ENCODE results near the gene LCP2.

GRCh38 chr5:170336065-170336464 is 38.5 kb upstream of the LCP2 start:
- no peak for TF ChIP-seq CTCF (IDR thresholded peaks at IDR 0.05)
- TF ChIP-seq, protein P1, sequence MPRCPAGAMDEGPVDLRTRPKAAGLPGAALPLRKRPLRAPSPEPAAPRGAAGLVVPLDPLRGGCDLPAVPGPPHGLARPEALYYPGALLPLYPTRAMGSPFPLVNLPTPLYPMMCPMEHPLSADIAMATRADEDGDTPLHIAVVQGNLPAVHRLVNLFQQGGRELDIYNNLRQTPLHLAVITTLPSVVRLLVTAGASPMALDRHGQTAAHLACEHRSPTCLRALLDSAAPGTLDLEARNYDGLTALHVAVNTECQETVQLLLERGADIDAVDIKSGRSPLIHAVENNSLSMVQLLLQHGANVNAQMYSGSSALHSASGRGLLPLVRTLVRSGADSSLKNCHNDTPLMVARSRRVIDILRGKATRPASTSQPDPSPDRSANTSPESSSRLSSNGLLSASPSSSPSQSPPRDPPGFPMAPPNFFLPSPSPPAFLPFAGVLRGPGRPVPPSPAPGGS (IDR thresholded peaks at IDR 0.05), result no peak
- TF ChIP-seq USF2 (IDR thresholded peaks at IDR 0.05), result no peak
- TF ChIP-seq RCOR1 (IDR thresholded peaks at IDR 0.05; ENCODE audit: low read depth, low read length), result no peak
- TF ChIP-seq POLR2A (IDR thresholded peaks at IDR 0.05; ENCODE audit: low read length), result no peak
- no peak for TF ChIP-seq GATA3 (IDR thresholded peaks at IDR 0.05; ENCODE audit: borderline replicate concordance)
- TF ChIP-seq, protein P2, sequence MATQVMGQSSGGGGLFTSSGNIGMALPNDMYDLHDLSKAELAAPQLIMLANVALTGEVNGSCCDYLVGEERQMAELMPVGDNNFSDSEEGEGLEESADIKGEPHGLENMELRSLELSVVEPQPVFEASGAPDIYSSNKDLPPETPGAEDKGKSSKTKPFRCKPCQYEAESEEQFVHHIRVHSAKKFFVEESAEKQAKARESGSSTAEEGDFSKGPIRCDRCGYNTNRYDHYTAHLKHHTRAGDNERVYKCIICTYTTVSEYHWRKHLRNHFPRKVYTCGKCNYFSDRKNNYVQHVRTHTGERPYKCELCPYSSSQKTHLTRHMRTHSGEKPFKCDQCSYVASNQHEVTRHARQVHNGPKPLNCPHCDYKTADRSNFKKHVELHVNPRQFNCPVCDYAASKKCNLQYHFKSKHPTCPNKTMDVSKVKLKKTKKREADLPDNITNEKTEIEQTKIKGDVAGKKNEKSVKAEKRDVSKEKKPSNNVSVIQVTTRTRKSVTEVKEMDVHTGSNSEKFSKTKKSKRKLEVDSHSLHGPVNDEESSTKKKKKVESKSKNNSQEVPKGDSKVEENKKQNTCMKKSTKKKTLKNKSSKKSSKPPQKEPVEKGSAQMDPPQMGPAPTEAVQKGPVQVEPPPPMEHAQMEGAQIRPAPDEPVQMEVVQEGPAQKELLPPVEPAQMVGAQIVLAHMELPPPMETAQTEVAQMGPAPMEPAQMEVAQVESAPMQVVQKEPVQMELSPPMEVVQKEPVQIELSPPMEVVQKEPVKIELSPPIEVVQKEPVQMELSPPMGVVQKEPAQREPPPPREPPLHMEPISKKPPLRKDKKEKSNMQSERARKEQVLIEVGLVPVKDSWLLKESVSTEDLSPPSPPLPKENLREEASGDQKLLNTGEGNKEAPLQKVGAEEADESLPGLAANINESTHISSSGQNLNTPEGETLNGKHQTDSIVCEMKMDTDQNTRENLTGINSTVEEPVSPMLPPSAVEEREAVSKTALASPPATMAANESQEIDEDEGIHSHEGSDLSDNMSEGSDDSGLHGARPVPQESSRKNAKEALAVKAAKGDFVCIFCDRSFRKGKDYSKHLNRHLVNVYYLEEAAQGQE (IDR thresholded peaks at IDR 0.05), result no peak
- TF ChIP-seq RNF2 (IDR thresholded peaks at IDR 0.05; ENCODE audit: borderline replicate concordance, low read depth), result no peak

All from A549 (cell line).